Activated naive CD4-positive, alpha-beta T cell treated with anti-CD3 and anti-CD28 coated beads, Interleukin-2, amount 50 U/mL, for 24 hours (primary cell): ENCODE data around the gene HSD17B14.

Experiments
- H3K27ac Mint-ChIP-seq: one replicate; pipeline ENCODE4 v1.8.0; 2021; ENCODE audit warnings: mild to moderate bottlenecking, mixed read lengths
- H3K27me3 Mint-ChIP-seq: one replicate; pipeline ENCODE4 v1.8.0; 2021; ENCODE audit warnings: mixed read lengths
- H3K36me3 Mint-ChIP-seq: one replicate; pipeline ENCODE4 v1.8.0; 2021; ENCODE audit warnings: mixed read lengths
- H3K4me1 Mint-ChIP-seq: one replicate; pipeline ENCODE4 v1.8.0; 2021; ENCODE audit warnings: mixed read lengths
- H3K4me3 Mint-ChIP-seq: one replicate; pipeline ENCODE4 v1.8.0; 2021; ENCODE audit warnings: mild to moderate bottlenecking, mixed read lengths
- H3K9me3 Mint-ChIP-seq: one replicate; pipeline ENCODE4 v1.8.0; 2021; ENCODE audit warnings: mixed read lengths

The HSD17B14 gene

DNA sequence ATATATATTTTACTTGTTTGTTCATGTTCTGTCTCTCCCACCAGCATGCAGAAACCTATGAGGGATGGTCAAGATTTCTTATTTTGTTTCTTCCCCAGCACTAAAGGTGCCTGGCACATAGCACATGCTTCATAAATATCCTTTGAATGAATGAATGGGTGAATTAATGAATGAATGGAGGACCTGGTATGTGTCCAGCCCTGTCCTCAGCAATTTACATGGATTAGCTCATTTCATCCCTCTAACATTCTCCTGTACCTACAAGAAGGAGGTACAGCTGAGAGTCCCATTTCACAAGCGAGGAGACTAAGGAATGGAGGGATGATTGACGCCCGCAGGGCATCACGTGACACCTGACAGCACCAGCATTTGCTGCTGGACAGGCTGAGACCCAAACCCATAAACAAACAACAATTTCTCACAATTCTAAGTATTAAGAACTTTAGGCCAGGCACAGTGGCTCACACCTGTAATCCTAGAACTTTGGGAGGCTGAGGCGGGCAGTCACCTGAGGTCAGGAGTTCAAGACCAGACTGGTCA lies 18.6 kb downstream of the HSD17B14 start:
- Mint-ChIP-seq H3K36me3 (no peaks in the 10 kb centered on the region), H3K4me1 (peaks cover 5% of the 10 kb centered on the region), H3K9me3 (no peaks in the 10 kb centered on the region), H3K27ac (no peak overlapping the region), H3K27me3 (no peaks in the 10 kb centered on the region), H3K4me3 (no peak overlapping the region)

DNA sequence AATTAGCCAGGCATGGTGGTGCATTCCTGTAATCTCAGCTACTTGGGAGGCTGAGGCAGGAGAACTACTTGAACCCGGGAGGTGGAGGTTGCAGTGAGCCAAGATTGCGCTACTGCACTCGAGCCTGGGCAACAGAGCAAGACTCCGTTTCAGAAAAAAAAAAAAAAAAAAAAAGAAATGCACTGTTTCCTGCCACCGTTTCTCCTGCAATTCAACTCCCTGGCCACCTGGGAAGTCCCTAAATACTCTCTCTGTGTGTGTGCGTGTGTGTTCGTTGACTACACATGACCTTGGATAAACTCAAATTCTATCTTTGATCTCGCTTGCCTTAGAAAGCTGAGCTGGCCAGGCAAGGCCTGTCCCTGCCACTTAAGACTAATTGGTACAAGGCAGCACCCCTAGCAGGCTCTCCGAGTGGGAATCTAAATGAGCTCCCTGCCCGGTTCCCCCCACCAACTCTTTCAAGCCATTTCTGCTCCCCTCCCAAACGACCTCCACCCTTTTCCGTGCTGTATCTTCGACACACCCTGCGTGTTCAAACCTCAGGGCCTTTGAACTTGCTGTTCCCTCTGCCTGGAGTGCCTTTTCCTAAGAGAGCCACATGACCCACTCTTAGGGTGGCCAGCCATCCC lies 20.3 kb downstream of the HSD17B14 start:
- H3K4me3 Mint-ChIP-seq, result no peak overlapping the region
- no peaks in the 10 kb centered on the region for H3K9me3 Mint-ChIP-seq
- no peaks in the 10 kb centered on the region for H3K27me3 Mint-ChIP-seq
- H3K27ac Mint-ChIP-seq, result peak overlapping the region; percentile 67
- H3K4me1 Mint-ChIP-seq, result peaks cover 13% of the 10 kb centered on the region
- H3K36me3 Mint-ChIP-seq, result no peaks in the 10 kb centered on the region

DNA sequence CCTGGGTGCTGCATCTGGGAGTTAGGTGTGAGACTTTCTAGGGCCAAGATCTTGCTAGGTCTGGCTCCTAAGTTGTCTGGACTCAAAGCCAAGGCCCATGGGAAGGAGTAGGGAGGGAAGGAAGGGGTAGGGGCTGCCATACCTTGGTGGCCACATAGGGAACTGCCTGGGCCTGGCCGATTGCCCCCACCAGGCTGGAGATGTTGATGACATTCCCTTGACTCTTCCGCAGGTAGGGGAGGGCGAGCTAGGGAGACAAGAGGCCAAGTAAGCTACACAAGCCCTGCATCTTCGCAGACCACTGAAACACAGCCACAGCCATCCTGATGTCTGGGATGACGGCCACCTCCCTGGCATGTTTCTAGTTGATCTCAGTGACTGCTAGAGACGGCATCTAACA lies 21.4 kb downstream of the HSD17B14 start:
- Mint-ChIP-seq H3K27ac (no peak overlapping the region), H3K4me1 (peaks cover 18% of the 10 kb centered on the region), H3K4me3 (no peak overlapping the region), H3K9me3 (no peaks in the 10 kb centered on the region), H3K36me3 (no peaks in the 10 kb centered on the region), H3K27me3 (no peaks in the 10 kb centered on the region)

DNA sequence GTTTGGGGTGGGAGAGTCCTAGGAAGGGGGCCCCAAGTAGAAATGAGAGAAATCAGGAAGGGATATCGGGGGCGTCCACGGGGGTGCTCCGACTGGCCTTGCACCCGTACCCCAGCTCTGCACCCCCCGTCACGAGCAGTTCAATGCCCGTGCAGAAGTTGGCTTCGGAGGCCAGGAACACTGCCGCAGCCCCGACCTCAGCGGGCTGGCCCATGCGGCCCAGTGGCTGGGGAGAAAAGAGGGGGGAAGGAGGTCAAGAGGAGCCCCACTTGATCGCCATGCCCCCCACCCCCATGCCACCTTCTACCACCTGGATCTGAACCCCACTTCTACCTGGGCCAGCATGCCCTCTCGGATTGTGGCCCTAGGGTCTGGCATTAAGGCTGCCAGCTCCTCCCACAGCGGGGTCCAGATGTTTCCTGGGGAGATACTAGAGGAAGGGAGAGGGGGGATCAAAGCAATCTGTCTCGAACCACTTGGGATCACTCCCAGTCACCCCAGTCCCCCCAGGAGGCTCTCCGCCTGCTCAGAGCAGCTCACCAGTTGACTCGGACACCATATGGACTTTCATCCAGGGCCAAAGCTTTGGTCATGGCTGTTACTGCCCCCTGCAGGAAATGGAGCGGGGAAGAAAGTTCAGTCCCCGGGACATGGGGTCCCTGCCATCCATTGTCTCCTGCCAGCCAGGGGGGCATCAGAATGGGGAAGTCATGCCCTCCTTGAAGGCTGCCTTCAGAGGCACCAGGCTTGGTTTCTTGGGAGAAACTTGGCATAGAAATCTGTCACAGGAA lies 23.0 kb downstream of the HSD17B14 start:
- H3K4me3 Mint-ChIP-seq, result no peak overlapping the region
- no peaks in the 10 kb centered on the region for H3K27me3 Mint-ChIP-seq
- no peaks in the 10 kb centered on the region for H3K9me3 Mint-ChIP-seq
- no peak overlapping the region for H3K27ac Mint-ChIP-seq
- H3K4me1 Mint-ChIP-seq, result peaks cover 27% of the 10 kb centered on the region
- no peaks in the 10 kb centered on the region for H3K36me3 Mint-ChIP-seq

DNA sequence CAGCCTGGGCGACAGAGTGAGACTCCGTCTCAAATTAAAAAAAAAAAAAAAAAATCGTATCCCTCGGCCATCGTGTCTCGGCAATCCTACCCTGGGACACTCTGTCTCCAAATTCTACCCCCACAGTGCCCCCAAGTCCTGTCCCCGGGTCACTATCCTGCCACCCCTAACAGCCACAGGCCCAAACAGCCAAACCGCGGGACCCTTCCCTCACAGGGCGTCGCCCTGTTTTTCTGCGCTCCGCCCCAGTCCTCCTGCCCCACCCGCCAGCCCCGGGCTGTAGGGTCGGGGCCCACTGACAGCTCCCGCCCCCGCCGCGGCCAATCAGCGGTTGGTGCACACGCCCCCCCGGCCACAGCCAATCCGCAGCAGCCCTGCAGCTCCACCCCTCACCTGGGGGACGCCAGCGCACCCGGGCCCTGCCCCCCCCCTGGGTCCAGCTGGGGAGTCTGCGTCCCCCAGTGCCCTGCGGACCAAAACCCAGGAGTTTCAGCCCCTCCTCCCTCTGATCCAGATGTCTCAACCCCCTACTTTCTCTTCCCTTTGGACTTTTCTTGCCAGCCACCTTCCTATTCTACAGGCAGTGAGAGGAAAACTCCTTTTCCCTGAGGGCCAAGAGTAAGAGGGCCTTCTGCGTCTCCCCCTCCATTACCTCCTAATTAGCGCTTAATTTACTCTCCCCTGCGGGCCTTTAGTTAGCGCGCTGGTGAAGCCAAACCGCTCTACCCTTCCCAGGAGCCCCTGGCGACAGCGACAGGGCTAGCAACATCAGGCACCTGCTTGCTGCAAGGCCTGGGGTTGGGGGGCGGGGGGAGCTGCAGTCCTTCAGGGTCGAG lies 24.0 kb downstream of the HSD17B14 start:
- Mint-ChIP-seq H3K9me3 (no peaks in the 10 kb centered on the region), H3K36me3 (no peaks in the 10 kb centered on the region), H3K4me1 (peaks cover 32% of the 10 kb centered on the region), H3K4me3 (peak overlapping the region; percentile 73), H3K27ac (no peak overlapping the region), H3K27me3 (no peaks in the 10 kb centered on the region)

DNA sequence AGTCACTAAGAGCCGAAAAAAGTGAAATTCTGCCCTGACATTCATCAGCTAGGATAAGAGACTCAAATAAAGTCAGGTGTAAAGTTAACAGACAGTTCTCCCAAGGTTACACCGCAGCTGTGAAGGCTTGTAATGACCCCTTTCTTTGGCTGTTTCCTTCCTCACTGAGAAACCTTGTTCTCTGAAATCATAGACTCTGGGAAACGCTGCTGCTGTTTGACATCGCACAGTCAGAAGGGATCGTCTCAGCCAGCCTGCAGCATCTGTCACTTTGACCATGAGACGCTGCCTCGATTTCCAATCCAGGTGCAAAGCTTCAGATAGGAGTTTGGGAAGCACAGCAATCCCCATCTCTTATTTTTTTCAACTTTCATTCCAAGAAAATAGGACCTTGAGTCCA lies 26.1 kb downstream of the HSD17B14 start:
- no peaks in the 10 kb centered on the region for H3K27me3 Mint-ChIP-seq

DNA sequence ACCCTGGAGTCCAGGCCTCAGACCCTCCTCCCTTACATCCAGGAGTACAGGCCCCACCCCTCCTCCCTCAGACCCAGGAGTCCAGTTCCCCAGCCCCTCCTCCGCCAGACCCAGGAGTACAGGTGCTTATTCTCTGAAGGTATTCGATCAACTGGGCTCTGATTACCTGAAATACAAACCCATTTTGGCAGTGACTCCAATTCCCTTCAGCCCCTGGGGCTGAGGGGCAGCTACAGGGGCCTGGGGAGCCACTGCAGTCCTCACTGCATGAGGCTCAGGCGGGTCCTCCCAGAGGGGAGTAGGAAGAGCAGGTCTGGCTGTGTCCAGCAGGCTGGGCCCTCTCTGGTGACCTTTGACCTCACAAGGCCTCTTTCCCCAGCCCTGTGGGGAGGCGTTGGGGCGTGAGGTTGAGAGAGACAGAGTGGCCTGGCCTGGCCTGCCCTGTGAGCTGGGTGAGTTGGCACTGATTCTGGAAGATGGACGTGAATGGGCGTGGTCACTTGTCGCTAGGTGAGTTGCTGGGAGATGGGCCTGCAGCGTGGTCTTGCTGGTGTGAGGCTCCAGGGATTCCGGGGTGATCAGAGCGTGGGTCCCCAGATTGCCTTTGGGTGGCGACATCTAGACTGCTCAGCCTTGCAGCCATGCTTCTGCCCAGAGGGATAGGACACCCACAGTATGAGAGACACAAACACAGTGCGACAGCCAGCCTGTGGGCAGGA lies 28.5 kb downstream of the HSD17B14 start:
- H3K4me3 Mint-ChIP-seq, result peak overlapping the region; percentile 43
- H3K9me3 Mint-ChIP-seq, result no peaks in the 10 kb centered on the region
- H3K27me3 Mint-ChIP-seq, result no peaks in the 10 kb centered on the region
- H3K36me3 Mint-ChIP-seq, result peaks cover 2% of the 10 kb centered on the region
- H3K27ac Mint-ChIP-seq, result no peak overlapping the region
- H3K4me1 Mint-ChIP-seq, result peaks cover 35% of the 10 kb centered on the region

More for the DNA sequence above, 26.1 kb downstream of the HSD17B14 start:
- peak overlapping the region; percentile 78 for H3K4me3 Mint-ChIP-seq
- no peaks in the 10 kb centered on the region for H3K9me3 Mint-ChIP-seq
- peaks cover 35% of the 10 kb centered on the region for H3K4me1 Mint-ChIP-seq
- peak overlapping the region; percentile 80 for H3K27ac Mint-ChIP-seq
- H3K36me3 Mint-ChIP-seq, result peaks cover 2% of the 10 kb centered on the region

DNA sequence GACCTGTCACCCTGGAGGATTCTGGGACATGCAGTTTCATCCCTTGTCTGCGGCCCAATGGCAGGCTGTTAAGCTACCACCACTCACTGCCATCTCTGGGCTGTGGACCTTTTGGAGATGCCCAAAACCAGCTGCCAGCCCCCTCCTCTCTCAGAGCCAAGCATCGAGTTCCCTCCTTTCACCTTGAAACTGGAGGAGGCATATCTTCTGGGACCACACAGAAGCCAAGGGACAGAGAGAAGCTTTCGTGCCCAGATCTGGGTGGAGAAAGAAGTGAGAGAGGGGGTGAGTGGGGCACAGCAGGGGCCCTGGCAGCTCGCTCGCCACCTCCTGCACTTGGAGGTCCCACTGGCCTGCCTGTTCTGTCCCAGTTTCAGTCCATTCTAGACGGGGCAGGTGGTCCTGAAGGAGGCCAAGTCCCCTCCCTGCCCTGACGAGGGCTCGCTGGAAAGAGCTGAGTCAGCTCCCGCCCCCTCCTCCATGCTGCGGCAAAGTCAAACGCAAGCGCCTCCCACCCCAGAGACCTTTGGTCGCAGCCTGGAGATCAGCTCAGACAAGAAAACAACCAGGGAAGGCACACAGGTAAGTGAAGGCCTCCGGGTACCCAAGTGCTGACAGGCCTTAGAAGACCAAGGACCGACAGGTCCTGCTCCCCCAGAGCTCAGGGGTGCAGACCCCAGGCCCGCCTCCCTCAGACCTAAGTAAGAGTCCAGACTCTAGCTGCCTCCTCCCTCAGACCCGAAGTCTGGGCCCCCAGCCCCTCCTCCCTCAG lies 29.3 kb downstream of the HSD17B14 start:
- Mint-ChIP-seq H3K9me3 (no peaks in the 10 kb centered on the region), H3K36me3 (peaks cover 2% of the 10 kb centered on the region), H3K27me3 (no peaks in the 10 kb centered on the region), H3K4me1 (peaks cover 28% of the 10 kb centered on the region), H3K4me3 (no peak overlapping the region), H3K27ac (no peak overlapping the region)

DNA sequence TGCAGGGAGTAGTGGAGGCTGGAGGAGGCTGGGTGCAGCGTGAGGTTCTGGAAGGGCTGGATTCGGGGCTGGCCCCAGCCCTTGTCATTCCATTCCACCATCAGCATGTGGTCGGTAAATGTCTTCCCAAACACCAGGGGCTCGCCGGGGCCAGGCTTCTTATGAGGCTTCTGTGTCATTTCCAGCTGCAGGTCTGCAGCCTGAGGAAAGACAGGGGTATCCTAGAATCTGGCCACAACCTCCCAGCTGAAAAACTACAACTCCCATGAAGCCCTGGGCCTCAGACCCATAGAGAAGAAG lies 29.8 kb downstream of the HSD17B14 start:
- Mint-ChIP-seq H3K27ac (no peak overlapping the region), H3K4me1 (peaks cover 27% of the 10 kb centered on the region), H3K9me3 (no peaks in the 10 kb centered on the region), H3K27me3 (no peaks in the 10 kb centered on the region), H3K36me3 (peaks cover 2% of the 10 kb centered on the region), H3K4me3 (no peak overlapping the region)

DNA sequence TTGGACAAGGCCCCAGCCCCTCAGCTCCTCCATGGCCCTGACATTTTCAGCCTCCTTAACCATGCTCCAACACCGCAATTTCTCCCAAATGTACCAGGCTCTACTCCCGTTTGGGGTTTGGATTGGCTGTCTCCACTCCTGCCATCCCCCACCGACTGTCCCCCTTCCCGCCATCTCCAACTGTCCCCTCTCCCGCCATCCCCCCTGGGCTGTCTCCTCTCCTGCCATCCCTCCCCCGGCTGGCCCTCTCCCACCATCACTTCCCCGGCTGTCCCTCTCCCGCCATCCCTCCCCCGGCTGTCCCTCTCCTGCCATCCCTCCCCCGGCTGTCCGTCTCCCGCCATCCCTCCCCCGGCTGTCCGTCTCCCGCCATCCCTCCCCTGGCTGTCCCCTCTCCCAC lies 30.8 kb downstream of the HSD17B14 start:
- H3K4me1 Mint-ChIP-seq, result peaks cover 27% of the 10 kb centered on the region
- no peak overlapping the region for H3K4me3 Mint-ChIP-seq
- peaks cover 2% of the 10 kb centered on the region for H3K36me3 Mint-ChIP-seq
- no peak overlapping the region for H3K27ac Mint-ChIP-seq
- H3K9me3 Mint-ChIP-seq, result no peaks in the 10 kb centered on the region
- H3K27me3 Mint-ChIP-seq, result no peaks in the 10 kb centered on the region

DNA sequence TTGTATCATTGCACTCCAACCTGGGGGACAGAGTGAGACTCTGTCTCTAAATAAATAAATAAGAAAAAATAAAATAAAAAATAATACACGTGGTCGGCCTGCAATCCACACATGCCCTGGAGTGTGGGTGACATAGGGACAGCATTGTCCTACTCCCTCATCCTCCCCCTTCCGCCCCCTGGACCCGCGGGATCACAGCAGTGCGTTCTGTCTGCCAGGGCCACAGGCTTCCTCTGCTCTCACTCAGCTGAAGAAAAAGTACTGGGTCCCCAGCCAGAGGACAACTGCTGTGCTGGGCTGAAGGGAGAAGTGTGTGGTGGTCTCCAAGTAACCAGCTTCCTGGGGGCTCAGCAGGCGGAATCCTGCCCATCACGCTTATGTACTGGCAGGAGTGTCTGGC lies 31.8 kb downstream of the HSD17B14 start:
- Mint-ChIP-seq H3K4me3 (no peak overlapping the region), H3K9me3 (no peaks in the 10 kb centered on the region), H3K27me3 (no peaks in the 10 kb centered on the region), H3K27ac (no peak overlapping the region), H3K4me1 (peaks cover 18% of the 10 kb centered on the region), H3K36me3 (peaks cover 2% of the 10 kb centered on the region)

DNA sequence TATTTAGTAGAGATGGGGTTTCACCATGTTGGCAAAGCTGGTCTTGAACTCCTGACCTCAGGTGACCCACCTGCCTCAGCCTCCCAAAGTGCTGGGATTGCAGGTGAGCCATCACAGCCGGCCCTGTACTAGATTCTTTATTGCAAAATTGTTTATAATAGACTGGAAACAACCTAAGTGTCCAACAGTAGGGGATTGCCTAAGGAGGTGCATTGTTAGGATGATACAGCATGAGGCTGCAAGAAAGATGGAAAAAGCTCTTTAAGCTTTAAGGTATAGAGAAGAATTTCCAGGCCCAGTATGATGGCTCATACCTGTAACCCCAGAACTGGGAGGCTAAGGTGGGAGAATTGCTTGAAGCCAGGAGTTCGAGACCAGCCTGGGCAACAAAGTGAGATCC lies 33.7 kb downstream of the HSD17B14 start:
- H3K4me3 Mint-ChIP-seq, result no peak overlapping the region
- H3K27ac Mint-ChIP-seq, result no peak overlapping the region
- H3K9me3 Mint-ChIP-seq, result no peaks in the 10 kb centered on the region
- peaks cover 2% of the 10 kb centered on the region for H3K36me3 Mint-ChIP-seq
- H3K27me3 Mint-ChIP-seq, result no peaks in the 10 kb centered on the region
- H3K4me1 Mint-ChIP-seq, result peaks cover 8% of the 10 kb centered on the region

DNA sequence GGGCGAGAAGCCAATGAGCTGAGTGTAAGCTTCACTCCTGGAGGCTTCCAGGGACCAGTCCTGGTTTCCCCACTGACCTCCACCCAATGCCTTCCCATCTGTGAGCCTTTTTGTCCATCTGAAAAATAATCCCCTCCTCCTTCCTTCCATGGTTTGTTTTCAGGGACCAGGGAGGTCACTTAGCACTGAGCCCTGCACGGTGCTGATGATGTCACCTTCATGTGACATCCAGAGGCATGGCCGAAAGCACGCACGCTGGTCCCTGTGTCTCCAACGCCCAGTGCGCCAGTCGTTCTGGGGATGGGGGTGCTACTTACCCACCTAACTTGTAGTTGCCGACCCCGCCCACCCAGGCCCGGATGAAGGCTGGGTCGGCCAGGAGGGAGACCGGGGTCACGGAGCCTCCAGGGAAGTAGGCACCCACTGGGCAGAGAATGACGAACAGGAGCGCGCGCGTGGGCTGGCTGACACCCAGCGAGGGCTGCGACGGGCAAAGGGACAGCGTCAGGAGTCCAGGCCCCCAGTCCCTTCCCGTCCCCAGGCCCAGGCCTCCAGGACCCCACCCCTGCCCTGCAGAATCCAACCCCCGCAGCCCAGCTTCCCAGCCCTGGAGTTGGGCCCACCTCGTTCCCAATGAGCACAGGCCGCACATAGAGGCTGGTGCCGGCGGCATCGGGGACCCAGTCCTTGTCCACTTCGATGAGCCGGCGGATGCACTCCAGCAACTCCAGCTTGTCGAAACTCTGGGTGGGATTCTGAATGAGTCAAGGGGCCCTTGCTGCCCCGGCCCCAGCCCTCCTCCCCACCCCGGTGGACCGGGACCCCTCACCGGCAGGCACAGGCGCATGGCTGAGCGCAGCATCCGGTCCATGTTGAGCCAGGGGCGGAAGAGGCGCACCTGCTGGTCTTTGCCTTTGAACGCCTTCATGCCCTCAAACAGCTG lies 36.7 kb downstream of the HSD17B14 start:
- peaks cover 8% of the 10 kb centered on the region for H3K4me1 Mint-ChIP-seq
- no peak overlapping the region for H3K27ac Mint-ChIP-seq
- H3K4me3 Mint-ChIP-seq, result no peak overlapping the region
- H3K27me3 Mint-ChIP-seq, result no peaks in the 10 kb centered on the region
- H3K9me3 Mint-ChIP-seq, result no peaks in the 10 kb centered on the region
- no peaks in the 10 kb centered on the region for H3K36me3 Mint-ChIP-seq

DNA sequence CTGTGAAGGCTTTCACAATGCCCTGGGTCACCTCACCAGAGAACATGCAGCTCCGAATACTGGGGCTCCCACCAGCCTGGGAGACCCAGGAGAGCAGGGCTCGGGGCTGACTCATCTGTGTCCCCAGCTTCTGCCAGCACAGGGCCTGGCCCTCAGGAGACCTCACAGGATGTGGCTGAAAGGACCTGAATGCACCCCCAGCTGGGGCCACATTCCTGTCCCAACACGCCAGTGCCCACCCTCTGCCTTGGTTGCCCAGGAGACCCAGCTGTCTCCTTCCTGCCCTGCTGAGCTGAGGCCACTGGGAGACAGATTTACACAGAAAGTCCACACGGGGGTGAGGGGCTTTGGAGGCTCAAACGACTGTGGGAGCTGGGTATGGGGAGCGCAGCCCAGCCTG lies 37.4 kb downstream of the HSD17B14 start:
- Mint-ChIP-seq H3K36me3 (no peaks in the 10 kb centered on the region), H3K4me1 (peaks cover 9% of the 10 kb centered on the region), H3K27me3 (no peaks in the 10 kb centered on the region), H3K27ac (no peak overlapping the region), H3K4me3 (no peak overlapping the region), H3K9me3 (no peaks in the 10 kb centered on the region)
